Uterus (tissue), 4 donors: ENCODE measurements around the gene BRSK2. TPM values are rescaled to one million over a fixed set of nuclear protein-coding genes. Genes with fewer than 3 reads are reported as not detected.
"Not testable (repeated sequence)": the region's sequence is repeated elsewhere in the genome, so short reads cannot be mapped to it uniquely, and the experiment has no call there.

Experiments
- DNase-seq, 2 donors: peaks; one replicate each; pipeline ENCODE4 v3.0.0-alpha.2; 2019 to 2020
- H3K27ac ChIP-seq, 2 donors: fragments of 200-600 bp; sonication (generic); 1 replicate in 1 of 2; 2 replicates in 1 of 2; pipeline ENCODE4 v1.5.1; 2016 to 2018
- H3K27me3 ChIP-seq, 2 donors: fragments of 200-600 bp; sonication (generic); one replicate each; pipeline ENCODE4 v1.5.1; 2018 to 2019; ENCODE audit warnings: control low read depth in 1 of 2
- H3K36me3 ChIP-seq, 2 donors: fragments of 200-600 bp; sonication (generic); one replicate each; pipeline ENCODE4 v1.5.1; 2019; ENCODE audit warnings: control low read depth in 1 of 2
- H3K4me1 ChIP-seq, 2 donors: fragments of 200-600 bp; sonication (generic); one replicate each; pipeline ENCODE4 v1.5.1; 2018 to 2019; ENCODE audit warnings: control low read depth in 1 of 2
- H3K4me3 ChIP-seq, 2 donors: fragments of 200-600 bp; sonication (generic); 1 replicate in 1 of 2; 2 replicates in 1 of 2; pipeline ENCODE4 v1.5.1; 2018 to 2019; ENCODE audit warnings: mild to moderate bottlenecking in 1 of 2
- H3K9me3 ChIP-seq, 2 donors: fragments of 200-600 bp; sonication (generic); one replicate each; pipeline ENCODE4 v1.5.1; 2019; ENCODE audit warnings: control low read depth in 1 of 2
- POLR2A ChIP-seq, 2 donors: fragments of 450-650 bp; IDR thresholded peaks; one replicate each; pipeline ENCODE4 v1.6.1; 2016; ENCODE audit warnings: antibody characterized with exemption in 2 of 2, mild to moderate bottlenecking in 1 of 2, moderate library complexity in 1 of 2
- intact Hi-C: fragments of 100-400 bp; cut with DNase I; formaldehyde crosslinking; loops from one replicate; pipeline ENCODE4 v1.15.1; 2023; ENCODE audit warnings: low total_unique reads
- total RNA-seq, 4 donors: library from RNA; depleted of rRNA in 3 of 4; stranded (reverse); fragments of >200 nt in 3 of 4; gene quantifications; one replicate each; pipeline versions ENCODE4 v1.1.0 to v1.2.4, GENCODE V29; 2014 to 2023
- TF ChIP-seq, protein P1 (sequence below), 4 experiments: fragments of 200-600 bp in 2 of 4; fragments of 450-650 bp in 2 of 4; sonication (generic) in 2 of 4; IDR thresholded peaks; one replicate each; pipeline ENCODE4 v1.5.1; 2016 to 2019; ENCODE audit warnings: antibody characterized with exemption in 4 of 4, mild to moderate bottlenecking in 2 of 4, moderate library complexity in 1 of 4
- donor health status: DM: yes; HTN: yes; CAD: no.

Gene BRSK2
- total RNA-seq, 4 donors from 2014 or later: 1.5 to 2.2 TPM; not detected in 2

GRCh38 chr11:1409108-1409851 lies 19.5 kb downstream of the BRSK2 start:
- Histone ChIP-seq H3K4me3 (no peak overlapping the region), H3K27ac (no peak overlapping the region), H3K9me3 (no peaks in the 10 kb centered on the region), H3K4me1 (no peaks in the 10 kb centered on the region), H3K36me3 (no peaks in the 10 kb centered on the region), H3K27me3 (no peaks in the 10 kb centered on the region)
- TF ChIP-seq, protein P1, sequence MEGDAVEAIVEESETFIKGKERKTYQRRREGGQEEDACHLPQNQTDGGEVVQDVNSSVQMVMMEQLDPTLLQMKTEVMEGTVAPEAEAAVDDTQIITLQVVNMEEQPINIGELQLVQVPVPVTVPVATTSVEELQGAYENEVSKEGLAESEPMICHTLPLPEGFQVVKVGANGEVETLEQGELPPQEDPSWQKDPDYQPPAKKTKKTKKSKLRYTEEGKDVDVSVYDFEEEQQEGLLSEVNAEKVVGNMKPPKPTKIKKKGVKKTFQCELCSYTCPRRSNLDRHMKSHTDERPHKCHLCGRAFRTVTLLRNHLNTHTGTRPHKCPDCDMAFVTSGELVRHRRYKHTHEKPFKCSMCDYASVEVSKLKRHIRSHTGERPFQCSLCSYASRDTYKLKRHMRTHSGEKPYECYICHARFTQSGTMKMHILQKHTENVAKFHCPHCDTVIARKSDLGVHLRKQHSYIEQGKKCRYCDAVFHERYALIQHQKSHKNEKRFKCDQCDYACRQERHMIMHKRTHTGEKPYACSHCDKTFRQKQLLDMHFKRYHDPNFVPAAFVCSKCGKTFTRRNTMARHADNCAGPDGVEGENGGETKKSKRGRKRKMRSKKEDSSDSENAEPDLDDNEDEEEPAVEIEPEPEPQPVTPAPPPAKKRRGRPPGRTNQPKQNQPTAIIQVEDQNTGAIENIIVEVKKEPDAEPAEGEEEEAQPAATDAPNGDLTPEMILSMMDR (IDR thresholded peaks at IDR 0.05): no peak
- TF ChIP-seq POLR2A (IDR thresholded peaks at IDR 0.05): no peak
- DNase-seq: no peak
- intact Hi-C loops: loop anchor here (10.0 kb wide), 1 partner anchor 64 kb away; no protein-coding TSS in a partner anchor

GRCh38 chr11:1409852-1410125 lies 20.1 kb downstream of the BRSK2 start:
- not testable (repeated sequence) for H3K4me3 ChIP-seq, H3K27ac ChIP-seq, H3K4me1 ChIP-seq, H3K27me3 ChIP-seq, H3K36me3 ChIP-seq, DNase-seq, H3K9me3 ChIP-seq
- intact Hi-C loops: loop anchor here (10.0 kb wide), 1 partner anchor 65 kb away; no protein-coding TSS in a partner anchor

DNA sequence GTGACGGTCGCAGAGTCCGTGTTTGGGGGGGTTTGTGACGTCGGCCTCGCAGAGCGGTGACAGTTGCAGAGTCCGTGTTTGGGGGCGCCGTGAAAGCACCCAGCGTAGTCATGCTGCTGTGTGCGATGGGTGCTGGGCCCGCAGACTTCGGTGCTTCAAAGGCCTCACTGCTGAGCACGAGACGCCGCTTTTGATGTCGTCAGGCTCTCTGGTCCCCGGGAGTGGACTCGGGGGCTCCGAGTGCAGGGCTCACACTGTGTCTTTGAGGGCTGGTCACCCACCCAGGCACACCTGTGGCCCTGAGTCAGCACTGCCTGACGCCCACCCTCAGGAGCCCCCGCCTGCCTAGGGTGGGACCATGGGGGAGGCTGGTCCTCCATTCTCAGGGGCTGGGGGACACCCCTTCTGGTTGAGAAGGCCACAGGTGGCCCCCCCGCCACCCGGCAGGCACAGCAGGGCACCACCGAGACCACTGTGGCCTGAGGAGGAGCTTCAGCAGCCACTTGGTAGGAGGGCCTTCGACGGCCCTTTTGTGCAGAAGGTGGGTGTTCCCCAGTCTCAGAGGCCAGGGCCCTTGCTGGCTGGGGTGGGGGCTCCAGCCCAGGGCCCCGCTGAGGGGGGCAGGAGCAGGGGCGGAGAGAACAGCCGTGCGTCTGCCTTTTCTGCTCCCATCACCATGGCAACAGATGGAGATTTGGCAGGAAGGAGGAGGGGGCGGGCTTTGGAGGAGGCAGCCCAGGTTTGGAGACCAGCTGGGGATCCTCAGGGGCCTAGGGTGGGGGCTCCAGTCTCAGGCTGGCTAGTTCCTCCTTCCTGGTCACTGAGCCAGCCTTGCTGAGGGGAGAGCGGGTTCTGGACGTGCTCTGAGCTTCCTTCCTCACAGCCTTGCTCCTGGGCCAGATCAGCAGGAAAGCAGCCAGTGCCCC lies 20.9 kb downstream of the BRSK2 start:
- DNase-seq: no peak
- Histone ChIP-seq H3K27me3 (no peaks in the 10 kb centered on the region), H3K4me3 (no peak overlapping the region), H3K36me3 (no peaks in the 10 kb centered on the region), H3K4me1 (no peaks in the 10 kb centered on the region), H3K9me3 (no peaks in the 10 kb centered on the region), H3K27ac (no peak overlapping the region)
- TF ChIP-seq, protein P1 (IDR thresholded peaks at IDR 0.05): no peak
- TF ChIP-seq POLR2A (IDR thresholded peaks at IDR 0.05): no peak
- intact Hi-C loops: no loop called here

DNA sequence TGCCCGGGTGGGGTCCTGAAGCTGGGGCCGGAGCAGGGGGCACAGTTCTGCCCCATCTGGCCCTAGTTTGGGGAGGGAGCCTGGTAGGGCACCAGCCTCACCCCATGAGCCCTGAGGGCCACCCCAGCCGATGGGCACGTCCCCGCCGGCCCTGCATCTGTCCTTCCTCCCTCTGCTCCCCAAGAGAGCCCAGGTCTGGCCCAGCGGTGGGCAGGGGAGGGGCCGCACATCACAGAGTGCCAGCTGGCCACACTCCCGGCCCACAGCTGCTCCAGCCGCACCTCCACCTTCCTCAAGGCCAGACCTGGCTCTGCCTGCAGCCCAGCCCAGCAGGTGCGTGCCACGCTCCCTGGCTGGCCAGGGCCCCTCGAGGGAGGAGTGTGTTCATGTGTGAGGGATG lies 21.6 kb downstream of the BRSK2 start:
- no peak overlapping the region for H3K4me3 ChIP-seq
- no peaks in the 10 kb centered on the region for H3K27me3 ChIP-seq
- no peaks in the 10 kb centered on the region for H3K4me1 ChIP-seq
- H3K36me3 ChIP-seq: no peaks in the 10 kb centered on the region
- no peak overlapping the region for H3K27ac ChIP-seq
- peaks cover 0 to 2% of the 10 kb centered on the region in 2 donors for H3K9me3 ChIP-seq
- intact Hi-C loops: no loop called here
- TF ChIP-seq POLR2A (IDR thresholded peaks at IDR 0.05): no peak
- TF ChIP-seq, protein P1 (IDR thresholded peaks at IDR 0.05): no peak
- no peak for DNase-seq

DNA sequence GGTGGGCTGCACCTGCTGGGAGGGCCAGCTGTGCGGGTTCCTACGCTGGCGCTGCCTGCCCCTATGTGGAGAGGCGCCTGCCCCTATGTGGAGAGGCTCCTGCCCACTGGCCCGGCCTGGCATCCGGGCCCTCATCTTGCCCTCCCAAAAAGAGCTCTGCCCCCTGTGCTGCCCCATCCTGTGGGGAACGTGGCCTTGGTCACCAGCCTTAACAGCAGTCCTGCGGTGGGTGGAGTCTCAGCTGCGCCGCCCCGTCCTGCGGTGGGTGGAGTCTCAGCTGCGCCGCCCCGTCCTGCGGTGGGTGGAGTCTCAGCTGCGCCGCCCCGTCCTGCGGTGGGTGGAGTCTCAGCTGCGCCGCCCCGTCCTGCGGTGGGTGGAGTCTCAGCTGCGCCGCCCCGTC lies 22.0 kb downstream of the BRSK2 start:
- intact Hi-C loops, H3K9me3 ChIP-seq, H3K4me1 ChIP-seq, H3K27ac ChIP-seq, H3K27me3 ChIP-seq, H3K4me3 ChIP-seq, H3K36me3 ChIP-seq, DNase-seq: not testable (repeated sequence)
